HG03095 (cell line): Measurements from ENCODE around the gene TRIM44.
"Not testable (repeated sequence)": the region's sequence is repeated elsewhere in the genome, so short reads cannot be mapped to it uniquely, and the experiment has no call there.

Experiments used
- ATAC-seq: cut with Tn5 transposase; IDR thresholded peaks from one replicate; pipeline ENCODE4 v1.9.1; 2021; ENCODE audit warnings: moderate library complexity; ENCODE audit not compliant: unreplicated experiment

Gene TRIM44

DNA sequence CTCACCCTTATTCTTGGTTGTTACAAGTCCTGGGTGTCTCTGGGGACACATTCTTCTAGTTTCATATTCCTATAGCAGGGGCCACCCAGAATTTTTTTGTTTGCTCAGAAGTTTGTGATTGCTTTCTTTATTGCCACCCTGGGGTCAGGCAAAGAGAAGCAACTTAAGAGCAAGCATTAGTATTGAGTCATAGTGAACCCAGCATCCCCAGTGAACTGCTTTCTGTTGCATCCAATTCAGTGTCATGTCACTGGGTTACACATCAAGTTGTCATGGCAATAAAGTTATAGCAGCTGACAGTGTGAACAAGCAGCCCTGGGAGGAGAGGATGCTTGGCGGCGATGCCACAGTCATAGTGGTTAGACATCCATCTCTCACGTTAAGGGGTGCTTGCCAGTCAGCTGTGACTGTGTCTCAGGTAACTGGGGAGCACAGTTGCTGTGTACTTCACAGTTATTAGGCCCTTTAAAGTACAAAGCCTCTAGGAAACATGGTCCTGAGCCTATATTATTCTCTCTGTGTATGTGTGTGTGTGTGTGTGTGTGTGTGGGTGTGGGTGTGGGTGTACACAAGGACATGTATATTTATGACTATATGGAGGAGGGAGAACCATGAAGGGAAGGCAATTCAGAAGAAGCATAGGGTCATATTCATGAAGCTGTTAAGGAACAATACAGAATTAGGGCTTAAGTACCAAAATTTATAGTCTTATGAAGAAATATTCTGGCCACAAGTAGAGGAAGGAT is 52.5 kb downstream of the TRIM44 start:
- ATAC-seq = peak; percentile 92

- ATAC-seq = not testable (repeated sequence)
Measured at GRCh38 chr11:35715677-35716076, 53.1 kb downstream of the TRIM44 start.

DNA sequence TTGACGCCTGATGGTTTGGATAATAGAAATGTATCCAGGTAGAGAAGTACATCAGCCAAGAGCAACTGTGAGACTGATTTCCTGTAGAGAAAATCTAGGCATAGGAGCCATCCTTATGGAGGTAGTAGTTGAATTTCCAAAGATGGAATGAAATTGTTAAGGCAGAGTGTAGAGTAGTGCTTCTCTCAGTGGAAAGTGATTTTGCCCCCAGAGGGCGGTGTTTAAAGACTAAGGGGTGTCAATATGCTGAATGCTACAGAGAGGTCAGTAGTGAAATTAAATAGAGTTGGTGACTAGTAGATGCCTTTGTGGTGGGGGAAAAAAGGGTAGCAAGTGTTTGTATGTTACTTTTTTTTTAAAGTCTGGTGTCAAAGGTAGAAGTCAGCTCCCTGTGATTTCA is 54.5 kb downstream of the TRIM44 start:
- no peak for ATAC-seq

GRCh38 chr11:35717520-35717919 is 54.9 kb downstream of the TRIM44 start:
- no peak for ATAC-seq

DNA sequence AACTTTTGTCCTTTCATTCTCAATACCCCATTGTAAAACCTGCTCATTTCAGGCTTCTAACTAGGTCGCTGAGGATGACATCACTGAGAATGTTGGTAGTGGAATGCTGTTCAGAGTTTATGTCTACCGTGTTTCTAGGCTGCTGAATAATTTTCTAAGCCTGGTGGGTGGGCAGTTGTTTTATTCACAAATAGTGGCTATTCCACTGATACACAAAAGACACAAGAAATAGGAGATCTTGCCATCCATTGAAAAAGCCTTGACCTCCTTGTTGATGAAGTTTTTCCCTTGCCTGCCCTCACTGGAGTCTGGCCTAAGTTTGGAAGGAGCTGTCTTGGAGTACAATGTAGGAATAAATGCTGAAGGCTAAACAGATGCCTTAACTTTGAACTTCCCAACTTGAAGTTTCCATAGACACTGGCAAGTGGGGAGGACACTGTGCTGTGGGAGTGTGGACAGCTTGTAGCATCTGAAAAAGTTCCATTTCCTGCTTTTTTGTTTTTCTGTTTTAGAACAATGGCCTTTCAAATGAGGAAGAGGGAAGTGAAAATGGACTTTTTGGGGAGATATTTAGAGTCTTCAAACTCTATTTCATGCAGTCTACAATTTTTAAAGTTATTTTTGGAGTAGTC is 59.2 kb downstream of the TRIM44 start:
- peak; percentile 54 for ATAC-seq

DNA sequence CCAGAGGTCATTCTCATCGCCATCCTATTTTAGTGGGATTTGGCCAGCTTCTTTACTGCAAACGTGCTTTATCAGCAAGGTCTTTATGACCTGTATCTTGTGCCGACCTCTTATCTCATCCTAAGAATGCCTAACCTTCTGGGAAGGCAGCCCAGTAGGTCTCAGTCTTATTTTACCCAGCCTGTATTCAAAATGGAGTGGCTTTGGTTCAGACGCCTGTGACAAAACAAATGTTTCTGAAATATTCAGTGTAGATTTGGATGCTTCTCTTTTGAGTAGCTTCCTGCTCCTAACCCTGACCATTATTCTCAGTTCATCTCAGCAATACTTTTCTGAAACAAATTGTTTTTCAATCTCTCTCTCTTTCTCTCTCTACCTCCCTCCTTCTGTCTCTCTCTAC is 60.1 kb downstream of the TRIM44 start:
- ATAC-seq = no peak

GRCh38 chr11:35723493-35723892 is 60.9 kb downstream of the TRIM44 start:
- ATAC-seq = no peak

DNA sequence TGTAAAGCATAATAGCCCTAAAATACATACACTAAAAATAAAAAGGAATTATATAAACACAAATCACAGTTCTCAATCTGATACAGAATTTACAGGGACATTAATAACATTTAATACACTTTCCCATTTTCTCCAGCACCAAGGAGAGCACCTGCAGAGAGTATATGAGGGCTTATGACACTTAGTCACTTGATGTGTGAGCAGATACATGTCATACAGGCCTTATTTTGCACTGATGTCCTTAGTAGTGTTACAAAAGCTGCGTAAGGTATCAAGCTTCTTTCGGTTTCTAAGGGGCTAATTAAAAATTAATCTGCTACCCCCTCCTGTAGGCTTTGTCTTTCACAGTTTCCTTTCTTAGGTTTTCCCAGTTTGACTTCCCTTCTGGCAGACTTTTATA is 61.3 kb downstream of the TRIM44 start:
- no peak for ATAC-seq

- ATAC-seq = no peak
Measured at GRCh38 chr11:35725885-35726284, 63.3 kb downstream of the TRIM44 start.

GRCh38 chr11:35727140-35727539 is 64.6 kb downstream of the TRIM44 start:
- no peak for ATAC-seq

DNA sequence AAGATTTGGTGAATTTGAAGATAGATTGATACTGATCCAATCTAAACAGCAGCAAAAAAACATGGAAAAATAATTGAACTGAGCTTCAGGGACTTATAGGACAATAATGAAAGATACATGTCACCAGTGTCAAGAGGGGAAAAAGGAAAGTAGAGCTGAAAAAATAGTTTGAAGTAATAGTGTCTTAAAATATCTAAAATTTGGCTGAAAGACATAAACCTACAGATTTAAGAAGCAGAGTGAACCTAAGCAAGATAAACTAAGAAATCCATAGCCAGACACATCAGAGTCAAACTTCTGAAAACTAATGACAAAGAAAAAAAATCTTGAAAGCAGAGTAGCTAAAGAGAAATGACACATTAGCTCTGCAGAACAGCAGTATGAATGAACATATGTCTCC is 67.7 kb downstream of the TRIM44 start:
- no peak for ATAC-seq

DNA sequence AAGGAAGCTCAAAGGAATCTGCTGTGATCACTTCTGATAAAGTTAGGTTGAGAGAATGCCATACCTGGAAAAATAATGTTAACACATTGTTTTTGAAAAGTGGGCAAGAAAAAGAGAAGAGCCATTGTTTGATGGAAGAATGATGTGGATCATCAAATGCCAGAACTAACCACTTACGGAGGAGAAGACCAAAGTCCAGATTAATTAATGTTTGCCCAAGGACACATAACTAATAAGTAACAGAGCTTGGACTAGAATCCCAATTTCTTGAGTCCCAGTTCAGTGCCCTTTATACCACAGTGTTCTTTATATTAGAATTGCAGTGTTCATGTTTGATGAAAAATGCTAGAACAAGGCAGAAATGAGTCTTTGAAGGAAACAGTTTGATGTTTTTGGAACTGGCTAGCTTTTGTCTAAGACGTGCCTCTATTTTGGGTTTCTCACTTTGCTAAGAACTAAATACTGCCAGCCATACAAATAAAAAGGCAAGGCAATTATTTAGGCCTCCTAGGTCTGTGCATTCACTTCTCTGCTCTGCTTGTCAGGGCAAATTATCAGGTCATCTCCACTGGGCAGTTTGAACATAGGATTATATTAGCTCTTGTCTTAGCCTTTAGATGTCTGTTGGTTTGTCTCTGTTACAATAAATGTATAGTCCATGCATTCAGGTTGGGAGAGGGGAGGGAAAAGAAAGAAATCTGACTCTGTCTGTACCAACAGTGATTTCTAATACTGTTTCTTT is 72.3 kb downstream of the TRIM44 start:
- ATAC-seq = no peak

- no peak for ATAC-seq
Measured at GRCh38 chr11:35735411-35735810, 72.8 kb downstream of the TRIM44 start.

DNA sequence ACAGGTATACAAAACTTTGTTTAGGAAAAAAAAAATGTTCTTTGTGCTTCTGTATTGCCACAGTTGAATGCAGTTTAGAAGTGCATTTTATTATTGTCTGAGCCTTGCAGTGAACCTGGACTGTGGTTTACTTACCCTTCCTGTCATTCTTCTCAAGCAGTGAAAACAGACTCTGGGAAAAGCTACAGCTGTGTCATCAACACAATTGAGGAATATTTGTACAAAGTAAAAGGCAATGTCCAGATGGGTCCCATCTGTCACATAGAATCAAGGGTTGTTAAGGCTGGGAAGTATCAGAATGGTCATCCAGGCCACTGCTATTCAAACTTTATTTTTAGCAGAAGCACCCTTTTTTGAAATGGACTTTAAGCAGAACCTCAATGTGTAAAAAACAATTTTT is 73.3 kb downstream of the TRIM44 start:
- no peak for ATAC-seq

- no peak for ATAC-seq
Measured at GRCh38 chr11:35736952-35737351, 74.4 kb downstream of the TRIM44 start.

- no peak for ATAC-seq
Measured at GRCh38 chr11:35740061-35740799, 77.7 kb downstream of the TRIM44 start.

GRCh38 chr11:35742707-35743454 is 80.3 kb downstream of the TRIM44 start:
- ATAC-seq = no peak

DNA sequence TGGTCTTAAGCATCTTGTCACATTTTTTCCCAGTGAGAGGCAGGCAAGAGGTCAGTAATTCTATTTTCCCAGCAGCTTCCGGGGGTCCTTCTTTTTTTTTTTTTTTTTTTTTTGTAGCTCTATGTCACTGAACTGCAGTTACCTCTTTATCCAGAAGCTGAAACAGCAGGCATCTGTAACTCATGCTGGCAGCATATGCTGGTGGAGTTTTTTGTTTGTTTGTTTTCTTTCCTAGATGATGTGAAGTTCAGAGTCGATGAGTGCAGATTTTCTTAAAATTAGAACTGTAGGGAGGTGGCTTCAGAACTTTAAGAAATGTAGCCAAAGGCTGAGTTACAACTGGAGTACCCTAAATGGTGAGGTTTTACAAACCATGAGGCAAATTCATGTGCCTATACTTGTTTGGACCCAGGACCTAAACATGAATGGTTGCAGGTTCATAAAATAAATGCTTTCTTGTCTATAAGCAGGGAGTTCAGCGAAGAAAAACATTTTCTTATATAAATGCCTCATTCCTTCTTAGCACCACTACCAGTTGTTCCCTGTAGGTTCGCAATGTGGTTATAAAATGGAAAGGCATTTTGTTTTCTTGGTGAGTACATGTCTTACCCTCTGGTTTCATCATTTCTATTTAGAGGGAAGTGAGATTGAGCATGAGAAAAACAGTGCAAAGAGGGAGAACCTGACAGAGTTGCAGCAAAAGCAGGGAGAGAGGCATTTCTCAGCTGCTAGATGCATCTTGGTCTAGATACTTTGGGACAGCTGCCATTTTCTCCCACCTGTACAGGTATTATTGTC is 84.0 kb downstream of the TRIM44 start:
- no peak for ATAC-seq

DNA sequence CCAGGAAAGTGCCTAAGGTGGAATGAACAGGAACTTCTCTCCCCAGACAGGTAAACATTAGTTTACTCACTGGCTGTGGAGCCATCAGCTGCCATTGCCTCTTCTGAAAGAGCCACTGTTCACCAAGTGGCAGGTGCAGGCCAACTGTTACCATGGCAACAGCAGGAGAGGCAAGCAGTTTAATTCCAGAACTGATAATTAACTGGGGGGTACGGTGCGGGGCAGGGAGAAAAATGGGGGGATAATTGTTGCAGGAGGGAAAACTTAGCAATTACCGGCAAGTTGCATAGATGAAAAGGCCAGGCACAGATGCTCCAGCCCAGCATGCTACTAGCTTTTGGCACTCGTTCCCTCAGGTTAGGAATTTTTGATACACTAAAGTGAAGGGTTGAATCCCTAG is 85.1 kb downstream of the TRIM44 start:
- ATAC-seq = no peak

- ATAC-seq = no peak
Measured at GRCh38 chr11:35748644-35749043, 86.1 kb downstream of the TRIM44 start.
